SK-N-DZ (cell line): ENCODE data around the gene TEX35.
"Not testable (repeated sequence)": the region's sequence is repeated elsewhere in the genome, so short reads cannot be mapped to it uniquely, and the experiment has no call there.

ENCODE experiments used
- DNase-seq: peaks from one replicate; pipeline ENCODE4 v3.0.0-alpha.2; 2015; ENCODE audit warnings: low spot score

TEX35 gene

GRCh38 chr1:178494569-178494971, 18.3 kb upstream of the TEX35 start:
- DNase-seq, result no peak

- DNase-seq, result no peak
Measured at GRCh38 chr1:178495158-178495557, 17.8 kb upstream of the TEX35 start.

- DNase-seq, result no peak
Measured at GRCh38 chr1:178495741-178496409, 17.0 kb upstream of the TEX35 start.

GRCh38 chr1:178496410-178497135, 16.3 kb upstream of the TEX35 start, which contains the start of gene CLEC20A:
Gene CLEC20A (minus strand): TSS chr1:178496964. CDS start chr1:178496939, 25 bp downstream.
- no peak for DNase-seq

- DNase-seq, result no peak
Measured at GRCh38 chr1:178497903-178498478, 14.9 kb upstream of the TEX35 start.

GRCh38 chr1:178498896-178499675, 13.8 kb upstream of the TEX35 start:
- no peak for DNase-seq

GRCh38 chr1:178500091-178500770, 12.7 kb upstream of the TEX35 start:
- no peak for DNase-seq

GRCh38 chr1:178500936-178501554, 11.9 kb upstream of the TEX35 start:
- no peak for DNase-seq

- peak; percentile 58 for DNase-seq
Measured at GRCh38 chr1:178501705-178502329, 11.1 kb upstream of the TEX35 start.

GRCh38 chr1:178502330-178502714, 10.6 kb upstream of the TEX35 start:
- no peak for DNase-seq

- no peak for DNase-seq
Measured at GRCh38 chr1:178502856-178503255, 10.1 kb upstream of the TEX35 start.

GRCh38 chr1:178503316-178503715, 9.6 kb upstream of the TEX35 start:
- not testable (repeated sequence) for DNase-seq

- DNase-seq, result no peak
Measured at GRCh38 chr1:178503849-178504248, 9.1 kb upstream of the TEX35 start.

GRCh38 chr1:178504286-178504685, 8.6 kb upstream of the TEX35 start:
- DNase-seq, result no peak

- no peak for DNase-seq
Measured at GRCh38 chr1:178506177-178506576, 6.7 kb upstream of the TEX35 start.

GRCh38 chr1:178506669-178507068, 6.2 kb upstream of the TEX35 start:
- peak; percentile 37 for DNase-seq

- DNase-seq, result no peak
Measured at GRCh38 chr1:178509414-178510007, 3.4 kb upstream of the TEX35 start.

- no peak for DNase-seq
Measured at GRCh38 chr1:178510155-178510554, 2.8 kb upstream of the TEX35 start.

GRCh38 chr1:178513278-178513983, 522 bp downstream of the TEX35 start:
- DNase-seq, result no peak
